Fibroblast of villous mesenchyme (primary cell): ENCODE results near the gene CACNA1H. TPM values are rescaled to one million over a fixed set of nuclear protein-coding genes. Genes with fewer than 3 reads are reported as not detected.

Experiments
- DNase-seq: peaks from one replicate; pipeline ENCODE4 v3.0.0-alpha.2; 2010; ENCODE audit warnings: low read depth
- H3K4me3 ChIP-seq: 2 replicates; pipeline ENCODE4 v1.5.1; 2011; ENCODE audit warnings: low read depth, mild to moderate bottlenecking, low read length
- total RNA-seq: library from RNA; depleted of rRNA; stranded (reverse); fragments of >200 nt; gene quantifications from 2 replicates; pipeline ENCODE4 v1.2.3, GENCODE V29; 2012
- TF ChIP-seq, protein P1 (sequence below): IDR thresholded peaks from 2 replicates; pipeline ENCODE4 v1.5.1; 2012; ENCODE audit warnings: low read depth, mild to moderate bottlenecking, low read length; ENCODE audit not compliant: insufficient read depth

CACNA1H gene
- total RNA-seq, 1 donor = 11.7 TPM

DNA sequence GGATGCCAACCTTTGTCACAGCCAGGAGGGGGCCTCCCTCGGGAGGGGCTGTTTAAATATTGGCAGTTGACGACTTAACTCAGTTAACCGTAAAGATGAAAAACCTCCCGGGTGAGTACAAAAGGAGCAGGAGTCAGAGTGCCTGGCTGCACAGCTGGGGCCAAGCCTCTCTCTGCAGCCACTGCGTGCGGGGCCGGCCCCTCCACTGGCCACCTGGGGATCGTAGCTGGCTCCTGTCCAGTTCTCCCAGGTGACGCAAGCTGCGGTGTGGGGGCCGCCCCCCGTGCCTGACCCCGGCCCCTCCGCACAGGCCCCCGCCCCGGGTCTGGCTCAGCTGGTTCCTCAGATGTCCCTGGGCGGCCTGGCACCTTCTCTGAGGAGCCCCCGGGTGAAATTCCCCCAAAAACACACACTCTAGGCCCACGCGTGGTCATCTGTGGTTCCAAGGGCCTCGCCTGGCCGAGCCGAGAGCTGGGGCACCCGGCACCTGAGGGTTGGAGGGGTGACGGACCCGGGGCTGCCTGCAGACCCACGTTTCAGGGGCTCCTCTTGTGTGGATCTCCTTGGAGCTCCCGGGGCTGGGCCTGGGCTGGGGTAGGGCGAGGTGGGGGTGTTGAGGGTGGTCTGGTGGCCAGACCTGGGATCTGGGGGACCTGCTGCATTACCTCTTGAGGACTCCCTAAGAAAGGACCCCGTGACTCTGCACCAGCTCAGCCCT, 7.4 kb upstream of the CACNA1H start:
- H3K4me3 ChIP-seq = no peak overlapping the region
- TF ChIP-seq, protein P1, sequence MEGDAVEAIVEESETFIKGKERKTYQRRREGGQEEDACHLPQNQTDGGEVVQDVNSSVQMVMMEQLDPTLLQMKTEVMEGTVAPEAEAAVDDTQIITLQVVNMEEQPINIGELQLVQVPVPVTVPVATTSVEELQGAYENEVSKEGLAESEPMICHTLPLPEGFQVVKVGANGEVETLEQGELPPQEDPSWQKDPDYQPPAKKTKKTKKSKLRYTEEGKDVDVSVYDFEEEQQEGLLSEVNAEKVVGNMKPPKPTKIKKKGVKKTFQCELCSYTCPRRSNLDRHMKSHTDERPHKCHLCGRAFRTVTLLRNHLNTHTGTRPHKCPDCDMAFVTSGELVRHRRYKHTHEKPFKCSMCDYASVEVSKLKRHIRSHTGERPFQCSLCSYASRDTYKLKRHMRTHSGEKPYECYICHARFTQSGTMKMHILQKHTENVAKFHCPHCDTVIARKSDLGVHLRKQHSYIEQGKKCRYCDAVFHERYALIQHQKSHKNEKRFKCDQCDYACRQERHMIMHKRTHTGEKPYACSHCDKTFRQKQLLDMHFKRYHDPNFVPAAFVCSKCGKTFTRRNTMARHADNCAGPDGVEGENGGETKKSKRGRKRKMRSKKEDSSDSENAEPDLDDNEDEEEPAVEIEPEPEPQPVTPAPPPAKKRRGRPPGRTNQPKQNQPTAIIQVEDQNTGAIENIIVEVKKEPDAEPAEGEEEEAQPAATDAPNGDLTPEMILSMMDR = no peak
- no peak for DNase-seq

DNA sequence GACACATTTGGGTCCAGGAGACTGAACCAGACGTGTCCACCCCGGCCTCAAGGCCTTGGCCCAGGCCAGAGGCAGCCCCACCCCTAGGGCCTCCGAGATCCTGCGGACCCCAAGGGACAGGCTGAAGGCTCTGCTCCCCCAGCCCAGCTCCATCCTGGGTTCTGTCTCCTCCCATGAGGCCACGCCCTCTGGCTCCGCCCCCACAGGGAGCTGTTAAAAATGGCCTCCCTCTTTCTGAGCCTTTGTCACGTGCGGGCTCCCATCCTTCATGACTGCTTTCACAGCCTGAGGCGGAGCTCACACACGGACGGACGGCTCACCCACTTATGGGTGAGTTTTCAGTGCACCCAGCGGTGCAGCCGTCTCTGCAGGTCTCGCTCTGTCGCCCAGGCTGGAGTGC, 6.5 kb upstream of the CACNA1H start:
- H3K4me3 ChIP-seq = no peak overlapping the region
- TF ChIP-seq, protein P1 = no peak
- no peak for DNase-seq

DNA sequence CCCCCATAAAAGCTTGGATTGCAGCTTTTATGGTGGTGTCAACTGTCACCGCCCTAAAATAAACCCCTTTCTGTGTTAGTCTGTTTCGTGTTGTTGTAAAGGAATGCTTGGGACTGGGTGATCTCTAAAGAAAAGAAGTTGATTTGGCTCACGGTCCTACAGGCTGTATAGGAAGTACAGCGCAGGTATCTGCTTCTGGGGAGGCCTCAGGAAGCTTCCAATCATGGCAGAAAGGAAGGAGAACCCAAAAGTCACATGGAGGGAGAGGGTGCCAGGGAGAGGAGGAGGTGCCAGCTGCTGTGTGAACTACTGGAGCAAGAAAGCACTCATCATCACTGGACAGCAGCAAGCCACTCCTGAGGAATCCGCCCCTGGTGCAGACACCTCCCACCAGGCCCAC, 5.9 kb upstream of the CACNA1H start:
- H3K4me3 ChIP-seq = no peak overlapping the region
- TF ChIP-seq, protein P1 = no peak
- no peak for DNase-seq

DNA sequence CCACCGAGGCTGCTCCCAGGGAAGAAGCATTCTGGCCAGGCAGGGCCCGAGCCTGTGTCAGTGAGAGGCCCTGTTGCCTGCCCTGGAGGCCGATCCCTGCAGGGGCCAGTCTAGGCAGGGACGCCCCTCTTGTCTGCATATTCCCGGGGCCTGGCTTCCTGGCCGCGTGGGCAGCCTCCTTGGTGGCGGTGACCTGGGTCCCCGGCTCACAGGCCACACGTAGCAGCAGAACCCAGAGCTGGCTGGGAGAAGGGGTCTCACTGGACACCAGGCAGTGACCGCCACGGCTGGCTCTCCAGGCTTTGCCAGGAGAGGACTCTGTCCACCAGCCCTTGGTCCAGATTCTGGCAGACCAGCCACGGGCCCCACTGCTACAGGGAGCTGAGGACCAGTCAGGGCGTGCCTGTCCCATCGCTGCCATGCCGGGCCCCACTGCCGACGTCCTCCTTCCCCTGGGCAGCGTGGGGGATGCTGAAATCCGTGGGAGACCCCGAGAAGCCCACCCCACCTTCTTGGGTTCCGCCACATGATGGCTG, 3.7 kb upstream of the CACNA1H start:
- no peak for DNase-seq
- no peak overlapping the region for H3K4me3 ChIP-seq
- TF ChIP-seq, protein P1 = no peak

DNA sequence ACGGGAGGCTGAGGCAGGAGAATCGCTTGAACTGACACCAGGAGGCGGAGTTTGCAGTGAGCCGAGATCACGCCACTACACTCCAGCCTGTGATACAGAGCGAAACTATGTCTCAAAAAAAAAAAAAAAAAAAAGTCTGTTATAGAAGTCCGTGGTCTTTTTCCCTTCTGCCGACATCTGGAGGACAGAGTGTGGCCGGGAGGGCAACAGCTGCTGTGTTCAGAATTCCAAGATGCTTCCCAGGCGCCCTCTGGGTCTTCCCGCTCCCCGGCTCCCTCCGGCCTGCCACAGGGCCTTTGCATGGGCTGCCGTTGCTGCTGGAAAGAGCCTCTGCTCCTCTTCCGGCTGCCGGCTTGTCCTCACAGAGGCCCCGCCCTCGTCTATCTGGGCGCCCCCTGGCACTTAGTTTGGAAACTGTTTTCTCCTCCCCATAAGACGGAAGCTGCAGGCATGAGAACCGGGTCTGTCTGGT, 2.4 kb upstream of the CACNA1H start:
- peak; percentile 57 for DNase-seq
- no peak overlapping the region for H3K4me3 ChIP-seq
- TF ChIP-seq, protein P1 = no peak

DNA sequence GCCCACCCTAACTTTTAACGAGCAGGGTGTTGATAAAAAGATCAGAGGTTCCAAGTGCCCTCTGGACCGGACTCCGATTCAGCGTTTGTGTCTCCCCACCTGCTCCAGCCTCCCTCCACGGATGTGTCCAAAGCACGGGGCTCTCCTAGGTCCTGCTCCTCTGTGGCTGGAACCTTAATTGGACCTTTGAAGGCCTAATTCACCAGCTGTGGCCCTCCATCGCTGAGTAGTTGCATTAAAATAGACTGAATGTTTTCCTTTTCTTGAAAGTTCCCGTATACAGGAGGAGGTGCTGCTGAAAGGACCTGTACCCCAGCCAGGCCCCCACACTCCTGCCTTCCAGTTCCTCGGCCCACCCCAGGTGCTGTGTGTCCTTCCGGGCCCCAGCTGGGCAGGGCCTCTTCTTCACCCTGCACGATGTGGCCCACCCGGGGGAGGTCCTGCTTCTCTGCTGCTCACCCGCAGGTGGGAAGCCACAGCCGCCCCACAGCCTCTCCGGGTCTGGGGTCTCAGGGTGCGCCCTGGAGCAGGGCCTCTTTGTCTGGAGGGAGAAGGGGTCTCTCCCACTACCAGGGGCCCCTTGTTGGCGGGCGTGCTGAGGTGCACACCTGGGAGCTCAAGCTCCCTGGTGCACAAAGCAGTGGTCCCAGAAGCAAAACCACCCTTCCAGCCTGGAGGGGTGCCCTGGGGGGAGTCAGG, 1.3 kb upstream of the CACNA1H start:
- DNase-seq = no peak
- H3K4me3 ChIP-seq = no peak overlapping the region
- TF ChIP-seq, protein P1 = no peak
